Uterus (tissue), 2 donors: Measurements from ENCODE around the gene SNX33.
"Not testable (repeated sequence)": the region's sequence is repeated elsewhere in the genome, so short reads cannot be mapped to it uniquely, and the experiment has no call there.

ENCODE experiments used
- POLR2A ChIP-seq, 2 donors: fragments of 450-650 bp; IDR thresholded peaks; one replicate each; pipeline ENCODE4 v1.6.1; 2016; ENCODE audit warnings: antibody characterized with exemption in 2 of 2, mild to moderate bottlenecking in 1 of 2, moderate library complexity in 1 of 2
- TF ChIP-seq, protein P1 (sequence below), 4 experiments: fragments of 200-600 bp in 2 of 4; fragments of 450-650 bp in 2 of 4; sonication (generic) in 2 of 4; IDR thresholded peaks; one replicate each; pipeline ENCODE4 v1.5.1; 2016 to 2019; ENCODE audit warnings: antibody characterized with exemption in 4 of 4, mild to moderate bottlenecking in 2 of 4, moderate library complexity in 1 of 4

DNA sequence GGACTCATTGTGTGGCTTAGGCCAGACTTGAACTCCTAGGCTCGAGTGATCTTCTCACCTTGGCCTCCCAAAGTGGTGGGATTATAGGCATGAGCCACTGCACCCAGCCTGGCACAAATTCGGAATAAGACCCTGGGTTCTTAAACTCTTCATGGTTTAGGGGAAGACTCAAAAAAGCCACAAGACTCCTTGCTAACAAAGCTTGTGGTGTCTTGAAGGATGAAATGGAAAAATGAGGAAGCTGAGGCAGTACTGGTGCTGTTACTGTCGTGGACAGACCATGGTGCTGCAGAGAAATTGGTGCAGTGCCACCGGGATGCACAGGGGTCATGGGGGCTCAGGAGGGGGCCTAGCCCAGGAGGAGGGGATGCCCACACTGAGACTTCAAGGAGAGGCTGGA is 44.6 kb downstream of the SNX33 start:
- TF ChIP-seq, protein P1, sequence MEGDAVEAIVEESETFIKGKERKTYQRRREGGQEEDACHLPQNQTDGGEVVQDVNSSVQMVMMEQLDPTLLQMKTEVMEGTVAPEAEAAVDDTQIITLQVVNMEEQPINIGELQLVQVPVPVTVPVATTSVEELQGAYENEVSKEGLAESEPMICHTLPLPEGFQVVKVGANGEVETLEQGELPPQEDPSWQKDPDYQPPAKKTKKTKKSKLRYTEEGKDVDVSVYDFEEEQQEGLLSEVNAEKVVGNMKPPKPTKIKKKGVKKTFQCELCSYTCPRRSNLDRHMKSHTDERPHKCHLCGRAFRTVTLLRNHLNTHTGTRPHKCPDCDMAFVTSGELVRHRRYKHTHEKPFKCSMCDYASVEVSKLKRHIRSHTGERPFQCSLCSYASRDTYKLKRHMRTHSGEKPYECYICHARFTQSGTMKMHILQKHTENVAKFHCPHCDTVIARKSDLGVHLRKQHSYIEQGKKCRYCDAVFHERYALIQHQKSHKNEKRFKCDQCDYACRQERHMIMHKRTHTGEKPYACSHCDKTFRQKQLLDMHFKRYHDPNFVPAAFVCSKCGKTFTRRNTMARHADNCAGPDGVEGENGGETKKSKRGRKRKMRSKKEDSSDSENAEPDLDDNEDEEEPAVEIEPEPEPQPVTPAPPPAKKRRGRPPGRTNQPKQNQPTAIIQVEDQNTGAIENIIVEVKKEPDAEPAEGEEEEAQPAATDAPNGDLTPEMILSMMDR (IDR thresholded peaks at IDR 0.05): not testable (repeated sequence)
- not testable (repeated sequence) for TF ChIP-seq POLR2A (IDR thresholded peaks at IDR 0.05)
